ENCODE results near the gene TBX20. TPM values are rescaled to one million over a fixed set of nuclear protein-coding genes. Genes with fewer than 3 reads are reported as not detected.

Gene TBX20
- total and polyA plus RNA-seq, 9 of the 15 experiments (the other 6 are each of a cell fraction or from before 2014, with no cell fraction given) = not detected

GRCh38 chr7:35259523-35259908 lies 5.6 kb upstream of the TBX20 start:
- H3K27me3 ChIP-seq (ENCODE audit: control insufficient read depth in 2 of 2, insufficient read depth in 2 of 2, low read length in 2 of 2) = peaks cover 39 to 80% of the 10 kb centered on the region in 2 experiments
- TF ChIP-seq PCBP2 (IDR thresholded peaks at IDR 0.05; ENCODE audit: low read depth, low read length, poor library complexity, severe bottlenecking) = no peak
- no peak for TF ChIP-seq ZHX1 (conservative IDR thresholded peaks at IDR 0.05; ENCODE audit: low read length)
- TF ChIP-seq ZNF354B (CRISPR knock-in tag; IDR thresholded peaks at IDR 0.05) = no peak
- no peak for TF ChIP-seq HCFC1 (IDR thresholded peaks at IDR 0.05; ENCODE audit: low read depth, low read length)
- no peak for TF ChIP-seq ZNF134 (CRISPR knock-in tag; conservative IDR thresholded peaks at IDR 0.05)
- TF ChIP-seq, protein P1, sequence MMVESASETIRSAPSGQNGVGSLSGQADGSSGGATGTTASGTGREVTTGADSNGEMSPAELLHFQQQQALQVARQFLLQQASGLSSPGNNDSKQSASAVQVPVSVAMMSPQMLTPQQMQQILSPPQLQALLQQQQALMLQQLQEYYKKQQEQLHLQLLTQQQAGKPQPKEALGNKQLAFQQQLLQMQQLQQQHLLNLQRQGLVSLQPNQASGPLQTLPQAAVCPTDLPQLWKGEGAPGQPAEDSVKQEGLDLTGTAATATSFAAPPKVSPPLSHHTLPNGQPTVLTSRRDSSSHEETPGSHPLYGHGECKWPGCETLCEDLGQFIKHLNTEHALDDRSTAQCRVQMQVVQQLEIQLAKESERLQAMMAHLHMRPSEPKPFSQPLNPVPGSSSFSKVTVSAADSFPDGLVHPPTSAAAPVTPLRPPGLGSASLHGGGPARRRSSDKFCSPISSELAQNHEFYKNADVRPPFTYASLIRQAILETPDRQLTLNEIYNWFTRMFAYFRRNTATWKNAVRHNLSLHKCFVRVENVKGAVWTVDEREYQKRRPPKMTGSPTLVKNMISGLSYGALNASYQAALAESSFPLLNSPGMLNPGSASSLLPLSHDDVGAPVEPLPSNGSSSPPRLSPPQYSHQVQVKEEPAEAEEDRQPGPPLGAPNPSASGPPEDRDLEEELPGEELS (CRISPR knock-in tag; IDR thresholded peaks at IDR 0.05; ENCODE audit: borderline replicate concordance) = no peak
- no peak for TF ChIP-seq CXXC5 (CRISPR knock-in tag; IDR thresholded peaks at IDR 0.05)
- no peak for TF ChIP-seq CHD4 (IDR thresholded peaks at IDR 0.05; ENCODE audit: insufficient read depth, insufficient replicate concordance, low read depth, low read length, poor library complexity, severe bottlenecking)
- TF ChIP-seq SMAD3 (CRISPR knock-in tag; conservative IDR thresholded peaks at IDR 0.05) = no peak
- TF ChIP-seq FOXA1 (IDR thresholded peaks at IDR 0.05; ENCODE audit: borderline replicate concordance) = no peak
- no peak for TF ChIP-seq ARID3A (IDR thresholded peaks at IDR 0.05; ENCODE audit: borderline replicate concordance, low read depth, low read length)
- no peak for TF ChIP-seq SP2 (IDR thresholded peaks at IDR 0.05; ENCODE audit: extremely low read depth, low read depth, low read length, poor library complexity, severe bottlenecking)
- TF ChIP-seq SETDB1 (IDR thresholded peaks at IDR 0.05; ENCODE audit: low read length) = no peak
- no peak for TF ChIP-seq DDX20 (tag; IDR thresholded peaks at IDR 0.05; ENCODE audit: low read depth)
- TF ChIP-seq XRCC3 (IDR thresholded peaks at IDR 0.05) = no peak

More at GRCh38 chr7:35259523-35259908, 5.6 kb upstream of the TBX20 start:
- no peak overlapping the region for H3K4me3 ChIP-seq
- no peak overlapping the region for H2AFZ ChIP-seq (ENCODE audit: low read depth, low read length)
- CTCF ChIA-PET (ENCODE audit: low intra/inter-chr PET ratio) = no interaction called here
- peaks cover 0 to 9% of the 10 kb centered on the region in 2 experiments; a peak in 2 of 5 replicates for H3K4me1 ChIP-seq (replicated peaks in 1 of 2; ENCODE audit: control insufficient read depth in 2 of 2, insufficient read depth in 2 of 2, low read length in 2 of 2)
- intact Hi-C loops (cut with micrococcal nuclease) (no loop called here), in situ Hi-C loops (cut with MboI) (no loop called here)
- no peak overlapping the region for H3K4me2 ChIP-seq (ENCODE audit: insufficient read depth, low read length)
- DNase-seq (ENCODE audit: extremely low read depth in 1 of 4, low spot score in 3 of 4) (no peak), FAIRE-seq (no peak), ATAC-seq (no peak)
- WGBS (ENCODE audit: insufficient coverage, low coverage, missing lambda C conversion rate) = 0% methylated on average over 6 of the region's 6 CpGs
- no peaks in the 10 kb centered on the region for H3K36me3 ChIP-seq (ENCODE audit: control insufficient read depth, insufficient read depth, low read length)
- H3K9ac ChIP-seq (ENCODE audit: insufficient read depth in 1 of 2, low read depth in 2 of 2, low read length in 2 of 2) = no peak overlapping the region
- no peak overlapping the region for H3K27ac ChIP-seq (ENCODE audit: extremely low read depth, low read depth, low read length)
- no peaks in the 10 kb centered on the region for H3K9me3 ChIP-seq (replicated peaks; ENCODE audit: control insufficient read depth, insufficient read depth, low read depth, low read length)
- no peaks in the 10 kb centered on the region for H4K20me1 ChIP-seq (replicated peaks; ENCODE audit: control insufficient read depth, insufficient read depth, low read length)
- no TSS peak for BruUV-seq (replicated peaks)
- no peaks in the 10 kb centered on the region for H3K9me1 ChIP-seq (ENCODE audit: control insufficient read depth, insufficient read depth, low read length)
- no peaks in the 10 kb centered on the region for H3K79me2 ChIP-seq (ENCODE audit: control insufficient read depth, insufficient read depth, low read length)
- POLR2A ChIA-PET = no interaction called here

Measured in K562 (cell line).